Coronary artery (tissue), 2 donors: ENCODE results near the gene SCO1.

Experiments
- DNase-seq: peaks from one replicate; pipeline ENCODE4 v3.0.0-alpha.2; 2017; ENCODE audit warnings: low spot score
- H3K27ac ChIP-seq, 2 donors: fragments of 200-600 bp; sonication (generic); one replicate each; pipeline ENCODE4 v1.5.1; 2016 to 2019
- H3K4me3 ChIP-seq: fragments of 200-600 bp; sonication (generic); 2 replicates; pipeline ENCODE4 v1.5.1; 2016; ENCODE audit warnings: mild to moderate bottlenecking, moderate library complexity
- TF ChIP-seq, protein P1 (sequence below): fragments of 200-600 bp; sonication (generic); IDR thresholded peaks from one replicate; pipeline ENCODE4 v1.5.1; 2019; ENCODE audit warnings: antibody characterized with exemption

Gene SCO1

DNA sequence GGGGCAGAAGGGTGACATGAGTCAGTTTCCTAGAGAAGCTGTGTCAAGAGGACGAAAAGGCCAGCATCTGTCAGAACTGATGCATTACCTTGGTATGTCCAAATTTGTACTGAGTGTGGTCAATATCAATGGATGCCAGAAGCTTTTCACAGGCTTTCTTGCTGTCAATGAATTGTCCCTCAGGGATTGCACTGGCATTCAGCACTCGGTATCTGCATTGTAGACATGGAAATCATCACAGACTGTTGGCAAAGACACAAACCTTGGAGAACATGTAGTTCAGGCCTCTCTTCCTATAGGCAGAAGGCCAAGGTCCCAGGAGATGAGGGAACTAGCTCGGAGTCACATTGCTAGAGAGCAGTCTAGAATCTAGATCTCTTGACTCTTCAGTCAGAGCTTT lies 56.9 kb downstream of the SCO1 start:
- H3K27ac ChIP-seq, result no peak overlapping the region
- H3K4me3 ChIP-seq, result no peak overlapping the region
- DNase-seq, result no peak
- TF ChIP-seq, protein P1, sequence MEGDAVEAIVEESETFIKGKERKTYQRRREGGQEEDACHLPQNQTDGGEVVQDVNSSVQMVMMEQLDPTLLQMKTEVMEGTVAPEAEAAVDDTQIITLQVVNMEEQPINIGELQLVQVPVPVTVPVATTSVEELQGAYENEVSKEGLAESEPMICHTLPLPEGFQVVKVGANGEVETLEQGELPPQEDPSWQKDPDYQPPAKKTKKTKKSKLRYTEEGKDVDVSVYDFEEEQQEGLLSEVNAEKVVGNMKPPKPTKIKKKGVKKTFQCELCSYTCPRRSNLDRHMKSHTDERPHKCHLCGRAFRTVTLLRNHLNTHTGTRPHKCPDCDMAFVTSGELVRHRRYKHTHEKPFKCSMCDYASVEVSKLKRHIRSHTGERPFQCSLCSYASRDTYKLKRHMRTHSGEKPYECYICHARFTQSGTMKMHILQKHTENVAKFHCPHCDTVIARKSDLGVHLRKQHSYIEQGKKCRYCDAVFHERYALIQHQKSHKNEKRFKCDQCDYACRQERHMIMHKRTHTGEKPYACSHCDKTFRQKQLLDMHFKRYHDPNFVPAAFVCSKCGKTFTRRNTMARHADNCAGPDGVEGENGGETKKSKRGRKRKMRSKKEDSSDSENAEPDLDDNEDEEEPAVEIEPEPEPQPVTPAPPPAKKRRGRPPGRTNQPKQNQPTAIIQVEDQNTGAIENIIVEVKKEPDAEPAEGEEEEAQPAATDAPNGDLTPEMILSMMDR, result no peak

- no peak overlapping the region for H3K27ac ChIP-seq
- TF ChIP-seq, protein P1, result no peak
- H3K4me3 ChIP-seq, result no peak overlapping the region
- DNase-seq, result no peak
Measured at GRCh38 chr17:10638151-10638550, 59.2 kb downstream of the SCO1 start.

- TF ChIP-seq, protein P1, result no peak
- no peak for DNase-seq
- no peak overlapping the region for H3K27ac ChIP-seq
- H3K4me3 ChIP-seq, result no peak overlapping the region
Measured at GRCh38 chr17:10635290-10635689, 62.0 kb downstream of the SCO1 start.

GRCh38 chr17:10633738-10634379 lies 63.5 kb downstream of the SCO1 start:
- DNase-seq, result no peak
- Histone ChIP-seq H3K27ac (no peak overlapping the region), H3K4me3 (no peak overlapping the region)
- TF ChIP-seq, protein P1, result no peak

DNA sequence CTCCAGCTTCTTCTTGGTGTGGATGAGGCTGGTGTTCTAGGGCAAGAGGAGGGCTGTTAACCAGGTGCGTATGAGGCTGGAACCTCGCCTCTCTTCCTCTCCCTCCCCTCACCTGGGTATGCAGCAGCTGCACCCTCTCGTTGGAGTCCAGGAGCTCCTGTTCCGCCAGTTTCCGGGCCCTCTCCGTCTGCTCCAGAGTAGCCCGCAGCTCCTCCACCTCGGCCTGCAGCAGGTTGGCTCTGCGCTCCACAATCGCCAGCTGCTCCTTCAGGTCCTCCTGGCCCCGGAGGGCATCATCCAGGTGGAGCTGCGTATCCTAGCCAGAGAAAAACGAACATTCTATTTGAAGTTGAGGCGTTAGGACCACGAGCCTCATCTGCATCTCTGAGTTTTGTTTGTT lies 65.6 kb downstream of the SCO1 start:
- no peak for DNase-seq
- no peak overlapping the region for H3K27ac ChIP-seq
- TF ChIP-seq, protein P1, result no peak
- H3K4me3 ChIP-seq, result no peak overlapping the region

DNA sequence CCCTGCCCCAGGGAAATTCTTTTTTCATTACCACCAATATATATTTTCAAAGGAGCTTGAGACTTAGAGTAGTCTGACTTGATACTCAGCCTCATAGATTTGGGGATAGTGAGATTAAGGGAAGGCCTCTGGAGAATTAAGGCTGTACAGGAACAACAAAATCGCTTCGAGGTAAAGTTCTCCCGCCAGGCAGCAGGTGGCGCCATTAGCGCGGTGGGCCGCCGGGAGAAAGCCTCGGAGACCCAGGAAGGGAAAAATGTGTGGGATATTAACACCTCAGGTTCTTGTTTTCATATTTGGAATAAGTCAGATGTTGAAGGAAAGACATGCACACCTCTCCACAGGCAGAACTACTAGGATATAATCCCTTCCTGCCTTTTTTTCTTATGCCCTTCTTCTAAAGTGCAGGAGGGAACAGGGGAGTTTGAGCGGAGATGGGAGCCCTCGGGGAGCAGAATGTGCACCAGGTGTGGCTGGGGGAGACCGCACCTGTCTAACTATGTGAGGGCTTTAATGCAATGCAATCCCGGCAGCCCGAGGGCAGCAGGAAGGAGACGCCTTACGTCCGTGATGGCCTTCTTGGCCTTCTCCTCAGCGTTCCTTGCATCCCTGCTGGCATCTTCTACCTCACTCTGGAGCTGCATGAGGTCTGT lies 66.2 kb downstream of the SCO1 start:
- Histone ChIP-seq H3K4me3 (no peak overlapping the region), H3K27ac (no peak overlapping the region)
- no peak for DNase-seq
- TF ChIP-seq, protein P1, result peak; percentile 58

DNA sequence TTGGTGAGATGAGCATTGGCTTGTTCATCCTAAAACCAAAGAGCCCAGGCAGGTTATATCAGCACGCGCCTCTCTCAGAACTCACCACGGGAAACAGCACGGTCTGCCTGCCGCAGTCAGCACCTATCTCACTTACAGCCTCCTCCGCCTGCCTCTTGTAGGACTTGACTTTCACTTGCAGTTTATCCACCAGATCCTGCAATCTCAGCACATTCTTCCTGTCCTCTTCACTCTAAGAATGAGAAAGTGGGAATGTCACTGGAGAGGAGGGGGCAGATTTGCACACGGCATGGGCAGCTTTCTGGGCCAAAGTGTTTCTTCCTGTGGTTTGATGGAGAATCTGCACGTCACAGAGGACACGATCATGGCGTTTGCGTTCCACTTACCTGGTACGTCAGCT lies 67.6 kb downstream of the SCO1 start:
- no peak overlapping the region for H3K4me3 ChIP-seq
- TF ChIP-seq, protein P1, result no peak
- H3K27ac ChIP-seq, result no peak overlapping the region
- DNase-seq, result no peak
